Rectal smooth muscle tissue (tissue), 1 donor: ENCODE results near the gene RIN3.
A peak's percentile ranks its signal among the peaks of the same experiment; 100 is the strongest.

Experiments
- H3K27ac ChIP-seq: one replicate; pipeline ENCODE4 v1.7.0; 2013; ENCODE audit warnings: low read depth, low read length, inconsistent platforms
- H3K27me3 ChIP-seq: one replicate; pipeline ENCODE4 v1.7.0; 2013; ENCODE audit warnings: low read length; ENCODE audit not compliant: control insufficient read depth, insufficient read depth
- H3K36me3 ChIP-seq: one replicate; pipeline ENCODE4 v1.7.0; 2013; ENCODE audit warnings: low read length; ENCODE audit not compliant: control insufficient read depth, insufficient read depth
- H3K4me1 ChIP-seq: one replicate; pipeline ENCODE4 v1.7.0; 2013; ENCODE audit warnings: low read length; ENCODE audit not compliant: control insufficient read depth, insufficient read depth
- H3K4me3 ChIP-seq: one replicate; pipeline ENCODE4 v1.7.0; 2013; ENCODE audit warnings: low read length
- H3K9ac ChIP-seq: one replicate; pipeline ENCODE4 v1.7.0; 2013; ENCODE audit warnings: low read length

The RIN3 gene

GRCh38 chr14:92680781-92681650 lies 167.4 kb downstream of the RIN3 start:
- peaks cover 5% of the 10 kb centered on the region for H3K4me1 ChIP-seq
- no peaks in the 10 kb centered on the region for H3K27me3 ChIP-seq
- peaks cover 19% of the 10 kb centered on the region for H3K36me3 ChIP-seq
- H3K27ac ChIP-seq: peak overlapping the region; percentile 6
- H3K9ac ChIP-seq: no peak overlapping the region
- H3K4me3 ChIP-seq: no peak overlapping the region

GRCh38 chr14:92683041-92683440 lies 169.5 kb downstream of the RIN3 start:
- Histone ChIP-seq H3K4me3 (no peak overlapping the region), H3K27ac (no peak overlapping the region), H3K27me3 (no peaks in the 10 kb centered on the region), H3K9ac (no peak overlapping the region), H3K36me3 (peaks cover 16% of the 10 kb centered on the region), H3K4me1 (peaks cover 7% of the 10 kb centered on the region)

GRCh38 chr14:92684801-92685560 lies 171.4 kb downstream of the RIN3 start:
- Histone ChIP-seq H3K27me3 (no peaks in the 10 kb centered on the region), H3K27ac (no peak overlapping the region), H3K9ac (no peak overlapping the region), H3K4me3 (no peak overlapping the region), H3K36me3 (peaks cover 11% of the 10 kb centered on the region), H3K4me1 (peaks cover 7% of the 10 kb centered on the region)

GRCh38 chr14:92685784-92686355 lies 172.3 kb downstream of the RIN3 start:
- Histone ChIP-seq H3K9ac (no peak overlapping the region), H3K4me3 (no peak overlapping the region), H3K4me1 (peaks cover 7% of the 10 kb centered on the region), H3K36me3 (peaks cover 11% of the 10 kb centered on the region), H3K27ac (no peak overlapping the region), H3K27me3 (no peaks in the 10 kb centered on the region)

GRCh38 chr14:92686411-92686899 lies 172.9 kb downstream of the RIN3 start:
- Histone ChIP-seq H3K36me3 (peaks cover 11% of the 10 kb centered on the region), H3K27ac (no peak overlapping the region), H3K4me1 (peaks cover 2% of the 10 kb centered on the region), H3K27me3 (no peaks in the 10 kb centered on the region), H3K4me3 (peak overlapping the region; percentile 11), H3K9ac (no peak overlapping the region)

GRCh38 chr14:92686900-92687427 lies 173.4 kb downstream of the RIN3 start:
- H3K27ac ChIP-seq: peak overlapping the region; percentile 54
- peaks cover 11% of the 10 kb centered on the region for H3K36me3 ChIP-seq
- no peaks in the 10 kb centered on the region for H3K27me3 ChIP-seq
- H3K4me1 ChIP-seq: peaks cover 2% of the 10 kb centered on the region
- peak overlapping the region; percentile 50 for H3K4me3 ChIP-seq
- no peak overlapping the region for H3K9ac ChIP-seq

GRCh38 chr14:92687681-92688433 lies 174.3 kb downstream of the RIN3 start:
- Histone ChIP-seq H3K36me3 (peaks cover 3% of the 10 kb centered on the region), H3K4me3 (peak overlapping the region; percentile 50), H3K9ac (no peak overlapping the region), H3K27me3 (no peaks in the 10 kb centered on the region), H3K4me1 (peaks cover 10% of the 10 kb centered on the region), H3K27ac (peak overlapping the region; percentile 56)

- Histone ChIP-seq H3K36me3 (peaks cover 3% of the 10 kb centered on the region), H3K27ac (no peak overlapping the region), H3K27me3 (no peaks in the 10 kb centered on the region), H3K4me3 (no peak overlapping the region), H3K4me1 (peaks cover 18% of the 10 kb centered on the region), H3K9ac (no peak overlapping the region)
Observed at GRCh38 chr14:92688434-92689375, 175.1 kb downstream of the RIN3 start.

GRCh38 chr14:92690171-92691011 lies 176.8 kb downstream of the RIN3 start:
- Histone ChIP-seq H3K27me3 (no peaks in the 10 kb centered on the region), H3K9ac (no peak overlapping the region), H3K36me3 (peaks cover 3% of the 10 kb centered on the region), H3K27ac (no peak overlapping the region), H3K4me1 (peaks cover 19% of the 10 kb centered on the region), H3K4me3 (no peak overlapping the region)

GRCh38 chr14:92692822-92693226 lies 179.2 kb downstream of the RIN3 start:
- Histone ChIP-seq H3K4me3 (no peak overlapping the region), H3K4me1 (peaks cover 17% of the 10 kb centered on the region), H3K27me3 (no peaks in the 10 kb centered on the region), H3K36me3 (no peaks in the 10 kb centered on the region), H3K9ac (no peak overlapping the region), H3K27ac (peak overlapping the region; percentile 40)
